Endothelial cell of hepatic sinusoid (primary cell): Measurements from ENCODE around the gene NOC3L.

Experiments used
- in situ Hi-C: cut with HindIII; loops from 2 replicates; pipeline ENCODE4 v1.10.0; 2017; ENCODE audit warnings: low sequenced_read_pairs

The NOC3L gene

GRCh38 chr10:94303929-94304328 lies 58.8 kb downstream of the NOC3L start:
- in situ Hi-C loops, result no loop called here

- in situ Hi-C loops, result no loop called here
These were observed 62.7 kb downstream of the NOC3L start for GRCh38 chr10:94300042-94300441.

- in situ Hi-C loops, result no loop called here
These were observed 63.3 kb downstream of the NOC3L start for GRCh38 chr10:94299417-94299816.

- in situ Hi-C loops, result no loop called here
These were observed 68.6 kb downstream of the NOC3L start for GRCh38 chr10:94294168-94294567.

GRCh38 chr10:94293354-94293753 lies 69.4 kb downstream of the NOC3L start:
- in situ Hi-C loops, result no loop called here

- in situ Hi-C loops, result no loop called here
These were observed 70.2 kb downstream of the NOC3L start for GRCh38 chr10:94292434-94293090.

GRCh38 chr10:94288361-94289101 lies 74.2 kb downstream of the NOC3L start:
- in situ Hi-C loops, result no loop called here

GRCh38 chr10:94287336-94287735 lies 75.4 kb downstream of the NOC3L start:
- in situ Hi-C loops, result no loop called here

- in situ Hi-C loops, result no loop called here
These were observed 75.8 kb downstream of the NOC3L start for GRCh38 chr10:94286901-94287300.

GRCh38 chr10:94285271-94285670 lies 77.5 kb downstream of the NOC3L start:
- in situ Hi-C loops, result no loop called here
